KMS-11 (cell line): ENCODE results near the gene UGT1A10.

ENCODE experiments used
- H2AFZ ChIP-seq: fragments of 200-600 bp; sonication (generic); 2 replicates; pipeline ENCODE4 v1.6.1; 2016; ENCODE audit warnings: antibody characterized with exemption, mixed run types, low read depth
- H3K27ac ChIP-seq: fragments of 200-600 bp; sonication (generic); 2 replicates; pipeline ENCODE4 v1.6.1; 2016; ENCODE audit warnings: mild to moderate bottlenecking, mixed run types
- H3K27me3 ChIP-seq: fragments of 200-600 bp; sonication (generic); 2 replicates; pipeline ENCODE4 v1.6.1; 2017; ENCODE audit warnings: mild to moderate bottlenecking, low read depth, mixed run types, moderate library complexity; ENCODE audit not compliant: insufficient read depth
- H3K36me3 ChIP-seq: fragments of 200-600 bp; sonication (generic); 2 replicates; pipeline ENCODE4 v1.6.1; 2017; ENCODE audit warnings: mild to moderate bottlenecking, mixed run types; ENCODE audit not compliant: insufficient read depth
- H3K4me1 ChIP-seq: fragments of 200-600 bp; sonication (generic); 2 replicates; pipeline ENCODE4 v1.6.1; 2016; ENCODE audit warnings: mild to moderate bottlenecking, low read depth, mixed run types; ENCODE audit not compliant: poor library complexity, severe bottlenecking
- H3K4me2 ChIP-seq: fragments of 200-600 bp; sonication (generic); 2 replicates; pipeline ENCODE4 v1.7.0; 2016; ENCODE audit warnings: mild to moderate bottlenecking, mixed run types
- H3K4me3 ChIP-seq: fragments of 200-600 bp; sonication (generic); IDR thresholded peaks from 2 replicates; pipeline ENCODE4 v1.6.1; 2017; ENCODE audit warnings: low read depth, low read length, mixed read lengths; ENCODE audit not compliant: insufficient read depth
- H3K79me2 ChIP-seq: fragments of 200-600 bp; sonication (generic); 2 replicates; pipeline ENCODE4 v1.6.1; 2016; ENCODE audit warnings: low read depth, mixed run types; ENCODE audit not compliant: insufficient read depth
- H3K9ac ChIP-seq: fragments of 200-600 bp; sonication (generic); 2 replicates; pipeline ENCODE4 v1.6.1; 2016; ENCODE audit warnings: mild to moderate bottlenecking, mixed run types
- H4K20me1 ChIP-seq: fragments of 200-600 bp; sonication (generic); 2 replicates; pipeline ENCODE4 v1.6.1; 2016; ENCODE audit warnings: mild to moderate bottlenecking, mixed run types; ENCODE audit not compliant: insufficient read depth
- CTCF ChIP-seq: fragments of 200-600 bp; sonication (generic); conservative IDR thresholded peaks from 2 replicates; pipeline ENCODE4 v1.6.1; 2017; ENCODE audit warnings: low read depth, mild to moderate bottlenecking, antibody characterized with exemption, low read length, moderate library complexity, mixed read lengths

Gene UGT1A10

DNA sequence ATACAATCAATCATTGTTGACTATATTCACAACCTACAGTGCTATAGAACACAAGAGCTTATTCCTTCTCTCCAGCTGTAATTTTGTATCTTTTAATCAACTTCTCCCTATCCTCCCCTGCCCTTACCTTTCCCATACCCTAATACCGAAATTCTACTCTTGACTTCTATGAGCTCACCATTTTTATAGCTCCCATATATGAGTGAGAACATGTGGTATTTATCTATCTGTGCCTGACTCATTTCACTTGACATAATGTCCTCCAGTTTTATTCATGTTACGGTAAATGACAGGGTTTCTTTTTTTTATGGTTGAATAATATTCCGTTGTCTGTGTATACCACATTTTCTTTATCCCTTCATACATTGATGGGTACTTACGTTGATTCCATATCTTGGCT, 144.5 kb downstream of the UGT1A10 start:
- Histone ChIP-seq H3K79me2 (no peaks in the 10 kb centered on the region), H2AFZ (no peak overlapping the region), H3K36me3 (no peaks in the 10 kb centered on the region), H3K4me3 (no peak overlapping the region), H3K4me2 (no peak overlapping the region), H3K27me3 (no peaks in the 10 kb centered on the region), H3K9ac (no peak overlapping the region), H4K20me1 (no peaks in the 10 kb centered on the region), H3K4me1 (no peaks in the 10 kb centered on the region), H3K27ac (no peak overlapping the region)
- no peak for TF ChIP-seq CTCF

DNA sequence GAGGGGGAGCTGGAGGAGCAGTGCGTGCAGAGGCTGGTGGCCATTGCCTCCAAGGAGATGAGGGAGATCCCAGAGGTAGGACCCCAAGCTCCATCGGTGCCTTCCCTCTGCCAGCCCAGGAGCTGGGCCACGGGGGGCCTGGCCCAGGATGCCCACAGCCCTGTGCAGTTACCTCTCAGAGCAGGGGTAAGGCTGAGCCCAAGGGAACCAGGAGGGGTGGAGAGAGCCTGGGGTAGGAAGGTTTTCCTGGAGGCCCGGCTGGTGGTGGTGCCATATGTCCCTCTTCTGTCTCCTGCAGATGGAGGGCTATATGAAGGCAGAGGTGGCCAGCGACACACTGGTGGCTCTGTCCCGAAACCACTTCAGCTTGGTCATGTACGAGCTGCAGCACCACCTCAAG, 153.3 kb downstream of the UGT1A10 start:
- no peak for TF ChIP-seq CTCF
- H3K4me2 ChIP-seq, result no peak overlapping the region
- no peak overlapping the region for H2AFZ ChIP-seq
- no peaks in the 10 kb centered on the region for H3K4me1 ChIP-seq
- no peaks in the 10 kb centered on the region for H3K79me2 ChIP-seq
- no peak overlapping the region for H3K9ac ChIP-seq
- no peak overlapping the region for H3K27ac ChIP-seq
- no peaks in the 10 kb centered on the region for H3K27me3 ChIP-seq
- no peaks in the 10 kb centered on the region for H4K20me1 ChIP-seq
- no peaks in the 10 kb centered on the region for H3K36me3 ChIP-seq
- no peak overlapping the region for H3K4me3 ChIP-seq

- H2AFZ ChIP-seq, result no peak overlapping the region
- H3K4me1 ChIP-seq, result no peaks in the 10 kb centered on the region
- H3K4me2 ChIP-seq, result no peak overlapping the region
- no peaks in the 10 kb centered on the region for H3K36me3 ChIP-seq
- H3K27ac ChIP-seq, result no peak overlapping the region
- no peaks in the 10 kb centered on the region for H3K27me3 ChIP-seq
- no peak overlapping the region for H3K9ac ChIP-seq
- no peak for TF ChIP-seq CTCF
- no peak overlapping the region for H3K4me3 ChIP-seq
- no peaks in the 10 kb centered on the region for H4K20me1 ChIP-seq
- no peaks in the 10 kb centered on the region for H3K79me2 ChIP-seq
These were observed 155.1 kb downstream of the UGT1A10 start for GRCh38 chr2:233791151-233791882.

- no peaks in the 10 kb centered on the region for H3K27me3 ChIP-seq
- no peaks in the 10 kb centered on the region for H3K36me3 ChIP-seq
- no peak overlapping the region for H3K4me2 ChIP-seq
- no peaks in the 10 kb centered on the region for H3K79me2 ChIP-seq
- H4K20me1 ChIP-seq, result no peaks in the 10 kb centered on the region
- no peak overlapping the region for H3K9ac ChIP-seq
- no peak overlapping the region for H3K27ac ChIP-seq
- no peaks in the 10 kb centered on the region for H3K4me1 ChIP-seq
- no peak for TF ChIP-seq CTCF
- no peak overlapping the region for H2AFZ ChIP-seq
- no peak overlapping the region for H3K4me3 ChIP-seq
These were observed 155.7 kb downstream of the UGT1A10 start for GRCh38 chr2:233791883-233792329.
